ENCODE results near the gene GHR.

The GHR gene

DNA sequence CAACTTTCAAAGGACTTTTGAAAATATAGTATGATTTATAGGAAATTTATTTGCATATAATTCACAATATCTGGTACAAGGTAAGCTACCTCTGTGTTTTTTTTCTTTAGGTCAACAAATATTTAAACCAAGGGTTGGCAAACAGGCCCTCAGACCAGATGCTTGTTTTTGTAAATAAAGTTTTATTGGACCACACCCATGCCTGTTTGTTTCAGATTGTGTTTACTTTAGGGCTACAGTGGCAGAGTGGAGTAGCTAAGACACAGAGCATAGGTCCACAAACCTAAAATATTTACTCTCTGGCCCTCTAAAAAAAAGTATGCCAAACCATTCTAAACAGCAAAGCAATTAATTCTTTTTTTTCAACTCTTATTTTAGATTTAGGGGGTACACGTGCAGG lies 213.7 kb downstream of the GHR start:
- Histone ChIP-seq H3K4me3 (ENCODE audit: low read depth, low read length) (no peak overlapping the region), H3K4me1 (ENCODE audit: control insufficient read depth, insufficient read depth, low read length) (peaks cover 5% of the 10 kb centered on the region; the same call in 1 of the 2 replicates), H3K36me3 (ENCODE audit: control insufficient read depth in 2 of 2, insufficient read depth in 1 of 2, low read length in 2 of 2) (no peaks in the 10 kb centered on the region), H3K27ac (ENCODE audit: extremely low read depth, low read depth, low read length) (no peak overlapping the region), H3K9me3 (ENCODE audit: control insufficient read depth, insufficient read depth, low read depth, low read length) (no peaks in the 10 kb centered on the region)
- TF ChIP-seq, protein P1, sequence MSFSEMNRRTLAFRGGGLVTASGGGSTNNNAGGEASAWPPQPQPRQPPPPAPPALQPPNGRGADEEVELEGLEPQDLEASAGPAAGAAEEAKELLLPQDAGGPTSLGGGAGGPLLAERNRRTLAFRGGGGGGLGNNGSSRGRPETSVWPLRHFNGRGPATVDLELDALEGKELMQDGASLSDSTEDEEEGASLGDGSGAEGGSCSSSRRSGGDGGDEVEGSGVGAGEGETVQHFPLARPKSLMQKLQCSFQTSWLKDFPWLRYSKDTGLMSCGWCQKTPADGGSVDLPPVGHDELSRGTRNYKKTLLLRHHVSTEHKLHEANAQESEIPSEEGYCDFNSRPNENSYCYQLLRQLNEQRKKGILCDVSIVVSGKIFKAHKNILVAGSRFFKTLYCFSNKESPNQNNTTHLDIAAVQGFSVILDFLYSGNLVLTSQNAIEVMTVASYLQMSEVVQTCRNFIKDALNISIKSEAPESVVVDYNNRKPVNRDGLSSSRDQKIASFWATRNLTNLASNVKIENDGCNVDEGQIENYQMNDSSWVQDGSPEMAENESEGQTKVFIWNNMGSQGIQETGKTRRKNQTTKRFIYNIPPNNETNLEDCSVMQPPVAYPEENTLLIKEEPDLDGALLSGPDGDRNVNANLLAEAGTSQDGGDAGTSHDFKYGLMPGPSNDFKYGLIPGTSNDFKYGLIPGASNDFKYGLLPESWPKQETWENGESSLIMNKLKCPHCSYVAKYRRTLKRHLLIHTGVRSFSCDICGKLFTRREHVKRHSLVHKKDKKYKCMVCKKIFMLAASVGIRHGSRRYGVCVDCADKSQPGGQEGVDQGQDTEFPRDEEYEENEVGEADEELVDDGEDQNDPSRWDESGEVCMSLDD (tag by site-specific recombination; IDR thresholded peaks at IDR 0.05): no peak
- no peak for TF ChIP-seq BCL11B (tag by site-specific recombination; IDR thresholded peaks at IDR 0.05; ENCODE audit: low read depth)
- TF ChIP-seq, protein P2, sequence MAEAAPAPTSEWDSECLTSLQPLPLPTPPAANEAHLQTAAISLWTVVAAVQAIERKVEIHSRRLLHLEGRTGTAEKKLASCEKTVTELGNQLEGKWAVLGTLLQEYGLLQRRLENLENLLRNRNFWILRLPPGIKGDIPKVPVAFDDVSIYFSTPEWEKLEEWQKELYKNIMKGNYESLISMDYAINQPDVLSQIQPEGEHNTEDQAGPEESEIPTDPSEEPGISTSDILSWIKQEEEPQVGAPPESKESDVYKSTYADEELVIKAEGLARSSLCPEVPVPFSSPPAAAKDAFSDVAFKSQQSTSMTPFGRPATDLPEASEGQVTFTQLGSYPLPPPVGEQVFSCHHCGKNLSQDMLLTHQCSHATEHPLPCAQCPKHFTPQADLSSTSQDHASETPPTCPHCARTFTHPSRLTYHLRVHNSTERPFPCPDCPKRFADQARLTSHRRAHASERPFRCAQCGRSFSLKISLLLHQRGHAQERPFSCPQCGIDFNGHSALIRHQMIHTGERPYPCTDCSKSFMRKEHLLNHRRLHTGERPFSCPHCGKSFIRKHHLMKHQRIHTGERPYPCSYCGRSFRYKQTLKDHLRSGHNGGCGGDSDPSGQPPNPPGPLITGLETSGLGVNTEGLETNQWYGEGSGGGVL (tag by site-specific recombination; IDR thresholded peaks at IDR 0.05): no peak
- TF ChIP-seq ZNF23 (tag by site-specific recombination; IDR thresholded peaks at IDR 0.05; ENCODE audit: borderline replicate concordance): no peak
- TF ChIP-seq ZNF658 (tag by site-specific recombination; IDR thresholded peaks at IDR 0.05): no peak
- CTCF ChIA-PET: interaction anchor here (0.8 to 1.6 kb wide), 4 partner anchors 10 to 272 kb away, joined by 3 to 5 read pairs (median 4); no protein-coding TSS in a partner anchor
- POLR2A ChIA-PET: no interaction called here

DNA sequence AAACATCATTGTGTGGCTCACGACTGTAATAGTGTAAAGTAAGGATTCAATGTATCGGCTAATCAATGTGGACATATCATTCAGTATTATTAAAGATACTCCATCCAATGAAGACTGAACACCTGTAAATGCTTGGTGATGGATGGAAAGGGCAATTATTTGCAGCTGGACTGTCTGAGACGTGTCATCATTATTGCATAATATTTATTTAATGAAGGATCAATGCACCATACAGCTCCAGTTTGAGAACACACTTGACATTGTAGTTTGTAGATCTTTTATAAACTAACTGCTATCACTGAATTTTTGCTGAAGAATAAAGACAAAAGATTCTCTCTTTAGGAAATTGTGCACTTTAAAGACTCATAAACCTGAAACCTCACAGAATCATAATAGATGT lies 215.7 kb downstream of the GHR start:
- Histone ChIP-seq H3K36me3 (ENCODE audit: control insufficient read depth in 2 of 2, insufficient read depth in 1 of 2, low read length in 2 of 2) (no peaks in the 10 kb centered on the region), H3K9me3 (ENCODE audit: control insufficient read depth, insufficient read depth, low read depth, low read length) (no peaks in the 10 kb centered on the region), H3K4me1 (ENCODE audit: control insufficient read depth, insufficient read depth, low read length) (peaks cover 3% of the 10 kb centered on the region; the same call in 1 of the 2 replicates), H3K27ac (ENCODE audit: extremely low read depth, low read depth, low read length) (no peak overlapping the region), H3K4me3 (ENCODE audit: low read depth, low read length) (no peak overlapping the region)
- POLR2A ChIA-PET: no interaction called here
- TF ChIP-seq MYNN (tag by site-specific recombination; IDR thresholded peaks at IDR 0.05; ENCODE audit: borderline replicate concordance) (no peak), ZNF555 (tag by site-specific recombination; conservative IDR thresholded peaks at IDR 0.05) (no peak), ZNF624 (tag by site-specific recombination; IDR thresholded peaks at IDR 0.05) (no peak), ZNF174 (tag by site-specific recombination; IDR thresholded peaks at IDR 0.05) (no peak), ZNF366 (tag by site-specific recombination; conservative IDR thresholded peaks at IDR 0.05) (no peak)
- TF ChIP-seq, protein P3, sequence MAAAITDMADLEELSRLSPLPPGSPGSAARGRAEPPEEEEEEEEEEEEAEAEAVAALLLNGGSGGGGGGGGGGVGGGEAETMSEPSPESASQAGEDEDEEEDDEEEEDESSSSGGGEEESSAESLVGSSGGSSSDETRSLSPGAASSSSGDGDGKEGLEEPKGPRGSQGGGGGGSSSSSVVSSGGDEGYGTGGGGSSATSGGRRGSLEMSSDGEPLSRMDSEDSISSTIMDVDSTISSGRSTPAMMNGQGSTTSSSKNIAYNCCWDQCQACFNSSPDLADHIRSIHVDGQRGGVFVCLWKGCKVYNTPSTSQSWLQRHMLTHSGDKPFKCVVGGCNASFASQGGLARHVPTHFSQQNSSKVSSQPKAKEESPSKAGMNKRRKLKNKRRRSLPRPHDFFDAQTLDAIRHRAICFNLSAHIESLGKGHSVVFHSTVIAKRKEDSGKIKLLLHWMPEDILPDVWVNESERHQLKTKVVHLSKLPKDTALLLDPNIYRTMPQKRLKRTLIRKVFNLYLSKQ (tag by site-specific recombination; IDR thresholded peaks at IDR 0.05; ENCODE audit: borderline replicate concordance): no peak
- TF ChIP-seq, protein P4, sequence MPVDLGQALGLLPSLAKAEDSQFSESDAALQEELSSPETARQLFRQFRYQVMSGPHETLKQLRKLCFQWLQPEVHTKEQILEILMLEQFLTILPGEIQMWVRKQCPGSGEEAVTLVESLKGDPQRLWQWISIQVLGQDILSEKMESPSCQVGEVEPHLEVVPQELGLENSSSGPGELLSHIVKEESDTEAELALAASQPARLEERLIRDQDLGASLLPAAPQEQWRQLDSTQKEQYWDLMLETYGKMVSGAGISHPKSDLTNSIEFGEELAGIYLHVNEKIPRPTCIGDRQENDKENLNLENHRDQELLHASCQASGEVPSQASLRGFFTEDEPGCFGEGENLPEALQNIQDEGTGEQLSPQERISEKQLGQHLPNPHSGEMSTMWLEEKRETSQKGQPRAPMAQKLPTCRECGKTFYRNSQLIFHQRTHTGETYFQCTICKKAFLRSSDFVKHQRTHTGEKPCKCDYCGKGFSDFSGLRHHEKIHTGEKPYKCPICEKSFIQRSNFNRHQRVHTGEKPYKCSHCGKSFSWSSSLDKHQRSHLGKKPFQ (tag by site-specific recombination; IDR thresholded peaks at IDR 0.05): no peak
- TF ChIP-seq, protein P5, sequence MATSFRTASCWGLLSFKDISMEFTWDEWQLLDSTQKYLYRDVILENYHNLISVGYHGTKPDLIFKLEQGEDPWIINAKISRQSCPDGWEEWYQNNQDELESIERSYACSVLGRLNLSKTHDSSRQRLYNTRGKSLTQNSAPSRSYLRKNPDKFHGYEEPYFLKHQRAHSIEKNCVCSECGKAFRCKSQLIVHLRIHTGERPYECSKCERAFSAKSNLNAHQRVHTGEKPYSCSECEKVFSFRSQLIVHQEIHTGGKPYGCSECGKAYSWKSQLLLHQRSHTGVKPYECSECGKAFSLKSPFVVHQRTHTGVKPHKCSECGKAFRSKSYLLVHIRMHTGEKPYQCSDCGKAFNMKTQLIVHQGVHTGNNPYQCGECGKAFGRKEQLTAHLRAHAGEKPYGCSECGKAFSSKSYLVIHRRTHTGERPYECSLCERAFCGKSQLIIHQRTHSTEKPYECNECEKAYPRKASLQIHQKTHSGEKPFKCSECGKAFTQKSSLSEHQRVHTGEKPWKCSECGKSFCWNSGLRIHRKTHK (tag by site-specific recombination; IDR thresholded peaks at IDR 0.05): no peak
- CTCF ChIA-PET: no interaction called here
